Measurements from ENCODE around the gene STXBP2. TPM values are rescaled to one million over a fixed set of nuclear protein-coding genes. Genes with fewer than 3 reads are reported as not detected.
A peak's percentile ranks its signal among the peaks of the same experiment; 100 is the strongest.

The STXBP2 gene
- total RNA-seq, 4 donors from 2014 or later, result 44.7 to 76.6 (median 55.2) TPM

- Histone ChIP-seq H3K27me3 (peaks cover 0 to 19% (median 0%) of the 10 kb centered on the region in 4 donors), H3K4me1 (peaks cover 0 to 19% (median 5%) of the 10 kb centered on the region in 3 donors), H3K36me3 (peaks cover 0 to 8% (median 0%) of the 10 kb centered on the region in 3 donors), H3K9me3 (no peaks in the 10 kb centered on the region), H3K27ac (peak overlapping the region in 2 of 4 donors; percentile 29 to 63), H3K4me3 (peak overlapping the region in 3 of 4 donors; percentile 14 to 56 (median 19))
- intact Hi-C loops (cut with DNase I), result no loop called here
- WGBS, 2 donors, result 1 to 4% methylated on average over 23 to 26 of the region's 28 CpGs
- peak; percentile 24 for DNase-seq
- TF ChIP-seq, protein P1, sequence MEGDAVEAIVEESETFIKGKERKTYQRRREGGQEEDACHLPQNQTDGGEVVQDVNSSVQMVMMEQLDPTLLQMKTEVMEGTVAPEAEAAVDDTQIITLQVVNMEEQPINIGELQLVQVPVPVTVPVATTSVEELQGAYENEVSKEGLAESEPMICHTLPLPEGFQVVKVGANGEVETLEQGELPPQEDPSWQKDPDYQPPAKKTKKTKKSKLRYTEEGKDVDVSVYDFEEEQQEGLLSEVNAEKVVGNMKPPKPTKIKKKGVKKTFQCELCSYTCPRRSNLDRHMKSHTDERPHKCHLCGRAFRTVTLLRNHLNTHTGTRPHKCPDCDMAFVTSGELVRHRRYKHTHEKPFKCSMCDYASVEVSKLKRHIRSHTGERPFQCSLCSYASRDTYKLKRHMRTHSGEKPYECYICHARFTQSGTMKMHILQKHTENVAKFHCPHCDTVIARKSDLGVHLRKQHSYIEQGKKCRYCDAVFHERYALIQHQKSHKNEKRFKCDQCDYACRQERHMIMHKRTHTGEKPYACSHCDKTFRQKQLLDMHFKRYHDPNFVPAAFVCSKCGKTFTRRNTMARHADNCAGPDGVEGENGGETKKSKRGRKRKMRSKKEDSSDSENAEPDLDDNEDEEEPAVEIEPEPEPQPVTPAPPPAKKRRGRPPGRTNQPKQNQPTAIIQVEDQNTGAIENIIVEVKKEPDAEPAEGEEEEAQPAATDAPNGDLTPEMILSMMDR (IDR thresholded peaks at IDR 0.05), result peak; percentile 95 to 99 (median 98)
- TF ChIP-seq POLR2A (IDR thresholded peaks at IDR 0.05), result no peak
Measured at GRCh38 chr19:7652061-7652641, 15.2 kb downstream of the STXBP2 start.

GRCh38 chr19:7654401-7654800 is 17.5 kb downstream of the STXBP2 start:
- peaks cover 0 to 25% (median 5%) of the 10 kb centered on the region in 3 donors for H3K4me1 ChIP-seq
- no peaks in the 10 kb centered on the region for H3K36me3 ChIP-seq
- peaks cover 0 to 21% (median 0%) of the 10 kb centered on the region in 4 donors for H3K27me3 ChIP-seq
- WGBS, 2 donors, result 23 to 35% methylated on average over 8 of the region's 8 CpGs
- H3K27ac ChIP-seq, result no peak overlapping the region
- TF ChIP-seq POLR2A (IDR thresholded peaks at IDR 0.05), result no peak
- TF ChIP-seq, protein P1 (IDR thresholded peaks at IDR 0.05), result no peak
- no peak for DNase-seq
- H3K9me3 ChIP-seq, result no peaks in the 10 kb centered on the region
- intact Hi-C loops (cut with DNase I), result no loop called here
- no peak overlapping the region for H3K4me3 ChIP-seq

DNA sequence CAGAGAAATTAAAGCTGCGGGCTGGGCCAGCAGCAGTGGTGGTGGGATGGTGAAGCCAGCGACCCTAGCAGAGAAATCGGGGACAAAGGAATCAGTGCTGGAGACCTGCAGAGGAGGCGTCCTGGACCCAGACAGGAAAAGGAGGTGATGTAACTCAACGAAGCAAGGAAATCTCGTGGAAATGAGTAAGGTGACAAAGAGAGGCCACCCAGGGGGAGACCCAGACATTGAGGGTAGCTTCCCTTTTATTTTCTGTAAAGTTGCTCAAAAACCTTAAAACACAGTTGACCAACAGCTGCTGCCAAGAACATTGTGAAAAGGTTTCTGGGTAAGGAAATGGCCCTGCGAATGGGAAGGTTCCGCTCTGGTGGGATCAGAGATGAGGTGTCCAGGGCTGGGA is 18.7 kb downstream of the STXBP2 start:
- Histone ChIP-seq H3K36me3 (no peaks in the 10 kb centered on the region), H3K4me3 (no peak overlapping the region), H3K4me1 (peaks cover 0 to 25% (median 5%) of the 10 kb centered on the region in 3 donors), H3K9me3 (no peaks in the 10 kb centered on the region), H3K27ac (no peak overlapping the region), H3K27me3 (peaks cover 0 to 24% (median 0%) of the 10 kb centered on the region in 4 donors)
- intact Hi-C loops (cut with DNase I), result no loop called here
- 61 to 73% methylated on average over 8 of the region's 8 CpGs for WGBS, 2 donors
- no peak for TF ChIP-seq POLR2A (IDR thresholded peaks at IDR 0.05)
- TF ChIP-seq, protein P1 (IDR thresholded peaks at IDR 0.05), result no peak
- no peak for DNase-seq

- Histone ChIP-seq H3K27ac (peak overlapping the region in 1 of 4 donors; percentile 33), H3K4me1 (peaks cover 0 to 22% (median 4%) of the 10 kb centered on the region in 3 donors), H3K36me3 (no peaks in the 10 kb centered on the region), H3K4me3 (no peak overlapping the region), H3K27me3 (peaks cover 0 to 12% (median 0%) of the 10 kb centered on the region in 4 donors), H3K9me3 (no peaks in the 10 kb centered on the region)
- intact Hi-C loops (cut with DNase I), result no loop called here
- TF ChIP-seq, protein P1 (IDR thresholded peaks at IDR 0.05), result no peak
- no peak for TF ChIP-seq POLR2A (IDR thresholded peaks at IDR 0.05)
- 27 to 31% methylated on average over 10 to 12 of the region's 14 CpGs for WGBS, 2 donors
- DNase-seq, result no peak
Measured at GRCh38 chr19:7657131-7657751, 20.3 kb downstream of the STXBP2 start.

- 24 to 27% methylated on average over 5 to 6 of the region's 9 CpGs for WGBS, 2 donors
- no peak for DNase-seq
- Histone ChIP-seq H3K4me3 (no peak overlapping the region), H3K27me3 (peaks cover 0 to 16% (median 0%) of the 10 kb centered on the region in 4 donors), H3K4me1 (peaks cover 0 to 17% (median 0%) of the 10 kb centered on the region in 3 donors), H3K36me3 (no peaks in the 10 kb centered on the region), H3K27ac (no peak overlapping the region), H3K9me3 (no peaks in the 10 kb centered on the region)
- intact Hi-C loops (cut with DNase I), result no loop called here
- TF ChIP-seq, protein P1 (IDR thresholded peaks at IDR 0.05), result no peak
- TF ChIP-seq POLR2A (IDR thresholded peaks at IDR 0.05), result no peak
Measured at GRCh38 chr19:7658219-7658686, 21.3 kb downstream of the STXBP2 start.

Measured in esophagus squamous epithelium (tissue), 5 donors.